Measurements from ENCODE around the gene KDELR3. TPM values are rescaled to one million over a fixed set of nuclear protein-coding genes. Genes with fewer than 3 reads are reported as not detected.
A peak's percentile ranks its signal among the peaks of the same experiment; 100 is the strongest.

Gene KDELR3
- polyA plus RNA-seq, 1 of the 3 experiments (the other 2 are of a cell fraction), result 17.1 TPM

- TF ChIP-seq NRF1 (IDR thresholded peaks at IDR 0.05; ENCODE audit: low read depth, low read length) (no peak), CHD2 (IDR thresholded peaks at IDR 0.05; ENCODE audit: low read length, partially characterized antibody) (no peak), USF1 (IDR thresholded peaks at IDR 0.05; ENCODE audit: borderline replicate concordance, low read depth) (no peak), GABPA (IDR thresholded peaks at IDR 0.05; ENCODE audit: low read depth) (no peak), POLR2AphosphoS5 (IDR thresholded peaks at IDR 0.05; ENCODE audit: low read depth, low read length) (no peak)
- TF ChIP-seq, protein P1, sequence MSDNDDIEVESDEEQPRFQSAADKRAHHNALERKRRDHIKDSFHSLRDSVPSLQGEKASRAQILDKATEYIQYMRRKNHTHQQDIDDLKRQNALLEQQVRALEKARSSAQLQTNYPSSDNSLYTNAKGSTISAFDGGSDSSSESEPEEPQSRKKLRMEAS (IDR thresholded peaks at IDR 0.05; ENCODE audit: low read depth), result no peak
- H3K4me1 ChIP-seq (ENCODE audit: control insufficient read depth in 1 of 2, insufficient read depth in 2 of 2, low read depth in 1 of 2, low read length in 1 of 2), result peaks cover 0 to 14% of the 10 kb centered on the region in 2 experiments; a peak in 1 of 4 replicates
- H3K79me2 ChIP-seq (ENCODE audit: insufficient read depth), result no peaks in the 10 kb centered on the region
- H3K36me3 ChIP-seq (replicated peaks in 1 of 2; ENCODE audit: control insufficient read depth in 1 of 2, insufficient read depth in 2 of 2, low read length in 1 of 2), result no peaks in the 10 kb centered on the region
- no peak for DNase-seq
- H3F3A ChIP-seq (replicated peaks; ENCODE audit: insufficient read depth), result no peaks in the 10 kb centered on the region
- peak overlapping the region; percentile 50; the same call in 1 of the 2 replicates for H3K4me2 ChIP-seq
- H3K27ac ChIP-seq (ENCODE audit: low read depth in 2 of 2, low read length in 1 of 2), result no peak overlapping the region
- H3K27me3 ChIP-seq (ENCODE audit: insufficient read depth), result no peaks in the 10 kb centered on the region; the same call in 1 of the 2 replicates
- no peak overlapping the region for H3K4me3 ChIP-seq (ENCODE audit: low read depth in 2 of 2, low read length in 1 of 2)
- 68% methylated on average over 5 of the region's 9 CpGs for WGBS (ENCODE audit: low lambda C conversion rate)
- ChIA-PET CTCF (interaction anchor here (0.8 kb wide), 1 partner anchor 48 kb away, joined by 3 read pairs; no protein-coding TSS in a partner anchor), POLR2A (no interaction called here)
- no peaks in the 10 kb centered on the region for H3K9me2 ChIP-seq
- H3K9ac ChIP-seq, result no peak overlapping the region
- no peaks in the 10 kb centered on the region for H3K9me3 ChIP-seq
- H4K20me1 ChIP-seq (ENCODE audit: insufficient read depth), result no peaks in the 10 kb centered on the region
- H2AFZ ChIP-seq (ENCODE audit: low read depth), result no peak overlapping the region
Measured at GRCh38 chr22:38461057-38461413, 6.9 kb upstream of the KDELR3 start.

DNA sequence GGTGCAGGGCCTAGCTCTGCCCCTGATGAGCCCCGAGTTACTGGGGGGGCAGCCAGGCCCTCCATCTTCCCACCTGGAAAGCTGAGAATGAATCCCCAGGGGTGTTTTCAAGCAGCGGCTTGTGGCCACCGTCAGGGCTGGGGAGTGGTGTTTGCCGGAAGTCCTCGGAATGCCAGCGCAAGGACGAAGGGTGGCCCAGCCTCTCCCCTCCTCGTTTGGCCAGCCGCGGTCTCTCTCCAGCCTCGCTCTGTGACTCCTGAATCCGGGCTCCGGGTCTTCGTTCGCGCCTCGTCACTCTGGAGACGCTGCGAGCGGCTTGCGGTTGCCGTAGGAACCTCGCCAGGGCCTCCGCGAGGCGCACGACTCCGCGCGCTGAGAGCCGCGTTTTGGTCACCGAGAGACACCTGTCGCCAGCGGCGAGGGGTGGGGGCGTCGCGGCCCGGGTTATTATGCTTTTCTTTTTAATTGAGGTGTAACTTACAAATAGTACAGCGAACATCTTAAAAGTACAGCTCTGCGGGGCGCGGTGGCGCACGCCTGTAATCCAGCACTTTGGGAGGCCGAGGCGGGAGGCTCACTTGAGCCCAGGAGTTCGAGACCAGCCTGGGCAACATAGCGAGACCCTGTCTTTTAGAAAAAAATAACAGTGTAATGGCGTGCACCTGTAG is 6.3 kb upstream of the KDELR3 start:
- POLR2A ChIA-PET, result interaction anchor here (0.6 kb wide), 1 partner anchor 253 kb away, joined by 3 read pairs; no protein-coding TSS in a partner anchor

More for the DNA sequence above, 6.3 kb upstream of the KDELR3 start:
- no peaks in the 10 kb centered on the region for H3K9me3 ChIP-seq
- no peaks in the 10 kb centered on the region for H3K9me2 ChIP-seq
- WGBS (ENCODE audit: low lambda C conversion rate), result 67% methylated on average over 6 of the region's 51 CpGs
- H3K4me2 ChIP-seq, result peak overlapping the region; percentile 50; the same call in 1 of the 2 replicates
- H3K4me1 ChIP-seq (ENCODE audit: control insufficient read depth in 1 of 2, insufficient read depth in 2 of 2, low read depth in 1 of 2, low read length in 1 of 2), result peaks cover 0 to 14% of the 10 kb centered on the region in 2 experiments; a peak in 1 of 4 replicates
- no peaks in the 10 kb centered on the region for H3K36me3 ChIP-seq (replicated peaks in 1 of 2; ENCODE audit: control insufficient read depth in 1 of 2, insufficient read depth in 2 of 2, low read length in 1 of 2)
- H3K27me3 ChIP-seq (ENCODE audit: insufficient read depth), result no peaks in the 10 kb centered on the region; the same call in 1 of the 2 replicates
- H3K79me2 ChIP-seq (ENCODE audit: insufficient read depth), result no peaks in the 10 kb centered on the region
- CTCF ChIA-PET, result interaction anchor here (0.5 to 2.0 kb wide), 3 partner anchors 48 to 408 kb away, joined by 3 to 4 read pairs (median 3); no protein-coding TSS in a partner anchor
- no peak overlapping the region for H3K9ac ChIP-seq
- H4K20me1 ChIP-seq (ENCODE audit: insufficient read depth), result no peaks in the 10 kb centered on the region
- no peak overlapping the region for H2AFZ ChIP-seq (ENCODE audit: low read depth)
- no peak for TF ChIP-seq REST (IDR thresholded peaks at IDR 0.05; ENCODE audit: low read depth, low read length)
- TF ChIP-seq CHD2 (IDR thresholded peaks at IDR 0.05; ENCODE audit: low read length, partially characterized antibody), result peak; percentile 12
- 0 out of 2 replicates have a peak, but pooled peaks have one; percentile 45 for TF ChIP-seq MXI1 (IDR thresholded peaks at IDR 0.05; ENCODE audit: low read depth, low read length)
- TF ChIP-seq, protein P1 (IDR thresholded peaks at IDR 0.05; ENCODE audit: low read depth), result 0 out of 2 replicates have a peak, but pooled peaks have one; percentile 20
- DNase-seq, result peak; percentile 84
- H3F3A ChIP-seq (replicated peaks; ENCODE audit: insufficient read depth), result no peaks in the 10 kb centered on the region
- no peak overlapping the region for H3K4me3 ChIP-seq (ENCODE audit: low read depth in 2 of 2, low read length in 1 of 2)
- no peak overlapping the region for H3K27ac ChIP-seq (ENCODE audit: low read depth in 2 of 2, low read length in 1 of 2)
